Endothelial cell (in vitro differentiated cells): ENCODE results near the gene NTN1. TPM values are rescaled to one million over a fixed set of nuclear protein-coding genes. Genes with fewer than 3 reads are reported as not detected.

Experiments used
- DNase-seq: peaks from one replicate; pipeline ENCODE4 v3.0.0; 2021; ENCODE audit warnings: low spot score
- H3K27ac Mint-ChIP-seq: one replicate; pipeline ENCODE4 v1.8.0; 2021; ENCODE audit warnings: mixed read lengths, inconsistent platforms; ENCODE audit not compliant: unreplicated experiment
- H3K27me3 Mint-ChIP-seq: one replicate; pipeline ENCODE4 v1.8.0; 2021; ENCODE audit warnings: mild to moderate bottlenecking, moderate library complexity, mixed read lengths, inconsistent platforms; ENCODE audit not compliant: unreplicated experiment
- H3K36me3 Mint-ChIP-seq: one replicate; pipeline ENCODE4 v1.8.0; 2021; ENCODE audit warnings: mild to moderate bottlenecking, low read depth, mixed read lengths, inconsistent platforms; ENCODE audit not compliant: unreplicated experiment
- H3K4me1 Mint-ChIP-seq: one replicate; pipeline ENCODE4 v1.8.0; 2021; ENCODE audit warnings: mild to moderate bottlenecking, mixed read lengths, inconsistent platforms; ENCODE audit not compliant: unreplicated experiment
- H3K4me3 Mint-ChIP-seq: one replicate; pipeline ENCODE4 v1.8.0; 2021; ENCODE audit warnings: mild to moderate bottlenecking, mixed read lengths, inconsistent platforms; ENCODE audit not compliant: unreplicated experiment
- H3K9me3 Mint-ChIP-seq: one replicate; pipeline ENCODE4 v1.8.0; 2021; ENCODE audit warnings: mixed read lengths, inconsistent platforms; ENCODE audit not compliant: unreplicated experiment
- CTCF ChIP-seq: fragments of 200-600 bp; sonication (generic); IDR thresholded peaks from one replicate; pipeline ENCODE4 v1.5.0; 2021; ENCODE audit warnings: antibody characterized with exemption; ENCODE audit not compliant: unreplicated experiment
- total RNA-seq: library from RNA; stranded (reverse); fragmentation: NEBNext Ultra II Directional; extraction: Animal tissue kit (Norgen Biotek cat#: 25700); gene quantifications from one replicate; pipeline ENCODE4 v1.2.1, GENCODE V29; 2021; ENCODE audit not compliant: unreplicated experiment

Gene NTN1
- total RNA-seq, 1 donor from 2014 or later: 6.6 TPM

- H3K4me1 Mint-ChIP-seq: peaks cover 14% of the 10 kb centered on the region
- no peak overlapping the region for H3K4me3 Mint-ChIP-seq
- no peak for TF ChIP-seq CTCF
- no peaks in the 10 kb centered on the region for H3K9me3 Mint-ChIP-seq
- no peak for DNase-seq
- no peak overlapping the region for H3K27ac Mint-ChIP-seq
- peaks cover 19% of the 10 kb centered on the region for H3K27me3 Mint-ChIP-seq
- no peaks in the 10 kb centered on the region for H3K36me3 Mint-ChIP-seq
These were observed 210.8 kb downstream of the NTN1 start for GRCh38 chr17:9232155-9232475.

GRCh38 chr17:9232591-9233270 is 211.4 kb downstream of the NTN1 start:
- Mint-ChIP-seq H3K4me1 (peaks cover 14% of the 10 kb centered on the region), H3K27ac (no peak overlapping the region), H3K9me3 (no peaks in the 10 kb centered on the region), H3K4me3 (no peak overlapping the region), H3K27me3 (peaks cover 19% of the 10 kb centered on the region), H3K36me3 (no peaks in the 10 kb centered on the region)
- DNase-seq: no peak
- TF ChIP-seq CTCF: no peak

- Mint-ChIP-seq H3K4me3 (no peak overlapping the region), H3K27me3 (peaks cover 19% of the 10 kb centered on the region), H3K36me3 (no peaks in the 10 kb centered on the region), H3K27ac (no peak overlapping the region), H3K4me1 (peaks cover 14% of the 10 kb centered on the region), H3K9me3 (no peaks in the 10 kb centered on the region)
- no peak for DNase-seq
- TF ChIP-seq CTCF: no peak
These were observed 211.9 kb downstream of the NTN1 start for GRCh38 chr17:9233271-9233599.

GRCh38 chr17:9233761-9234160 is 212.5 kb downstream of the NTN1 start:
- H3K4me1 Mint-ChIP-seq: peaks cover 17% of the 10 kb centered on the region
- no peak for DNase-seq
- no peak overlapping the region for H3K4me3 Mint-ChIP-seq
- TF ChIP-seq CTCF: no peak
- H3K27me3 Mint-ChIP-seq: peaks cover 22% of the 10 kb centered on the region
- H3K27ac Mint-ChIP-seq: no peak overlapping the region
- H3K9me3 Mint-ChIP-seq: no peaks in the 10 kb centered on the region
- H3K36me3 Mint-ChIP-seq: no peaks in the 10 kb centered on the region

- H3K36me3 Mint-ChIP-seq: no peaks in the 10 kb centered on the region
- no peak overlapping the region for H3K4me3 Mint-ChIP-seq
These were observed 213.2 kb downstream of the NTN1 start for GRCh38 chr17:9234389-9234945.

More at GRCh38 chr17:9234389-9234945, 213.2 kb downstream of the NTN1 start:
- Mint-ChIP-seq H3K4me1 (peaks cover 20% of the 10 kb centered on the region), H3K27me3 (peaks cover 20% of the 10 kb centered on the region), H3K27ac (no peak overlapping the region), H3K9me3 (no peaks in the 10 kb centered on the region)
- no peak for TF ChIP-seq CTCF
- DNase-seq: no peak
